Measurements from ENCODE around the gene TMPRSS13.
"Not testable (repeated sequence)": the region's sequence is repeated elsewhere in the genome, so short reads cannot be mapped to it uniquely, and the experiment has no call there.

Gene TMPRSS13

DNA sequence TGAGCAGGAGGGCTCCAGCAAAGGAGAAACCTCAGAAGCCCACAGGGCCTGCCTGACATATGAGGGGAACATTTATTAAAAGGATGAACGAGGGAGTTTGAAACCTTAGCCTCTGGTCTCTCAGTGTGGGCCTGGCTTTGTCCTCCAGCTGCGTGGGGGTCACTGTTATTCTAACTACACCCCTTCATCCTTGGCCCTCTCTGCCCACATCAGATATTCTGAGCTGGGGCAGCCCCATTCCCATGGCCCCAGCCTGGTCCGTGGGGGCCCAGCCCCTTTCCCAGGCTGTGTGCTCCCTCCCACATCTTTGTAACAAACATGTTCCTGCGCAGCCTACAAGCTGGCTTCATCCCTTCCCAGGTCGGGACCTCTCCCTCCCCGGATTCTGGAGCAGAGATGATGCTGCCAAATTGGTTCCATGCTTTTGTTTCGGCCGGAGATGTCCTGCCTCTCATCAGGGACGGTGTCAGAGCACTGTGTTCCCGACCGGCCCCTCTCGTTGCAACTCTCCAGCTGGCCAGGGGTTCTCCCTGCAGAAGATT, 56.7 kb downstream of the TMPRSS13 start:
- DNase-seq (ENCODE audit: low spot score), result peak; percentile 41

DNA sequence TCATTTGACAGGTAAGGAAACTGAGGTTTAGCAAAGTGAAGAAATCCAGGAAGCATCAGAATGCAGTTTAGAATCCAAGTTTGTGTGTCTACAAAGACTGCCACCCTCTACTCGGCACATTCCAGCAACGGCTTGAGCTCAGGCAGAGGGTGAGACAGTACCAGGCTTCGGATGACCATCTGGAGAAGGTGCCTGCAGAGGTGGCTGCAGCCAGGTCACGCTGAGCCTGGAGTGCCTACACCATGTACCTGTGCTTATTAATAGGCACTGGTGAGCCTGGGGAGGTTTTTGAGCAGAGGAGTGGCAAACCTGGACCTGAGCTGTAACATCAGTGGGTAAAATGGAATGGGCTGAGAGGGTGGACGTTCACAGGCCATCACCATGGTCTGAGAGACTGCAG, 57.4 kb downstream of the TMPRSS13 start:
- peak; percentile 45 for DNase-seq (ENCODE audit: low spot score)

- DNase-seq (ENCODE audit: low spot score), result peak; percentile 48
These were observed 58.0 kb downstream of the TMPRSS13 start for GRCh38 chr11:117871160-117871559.

GRCh38 chr11:117870103-117870952, 58.9 kb downstream of the TMPRSS13 start:
- peak; percentile 49 for DNase-seq (ENCODE audit: low spot score)

DNA sequence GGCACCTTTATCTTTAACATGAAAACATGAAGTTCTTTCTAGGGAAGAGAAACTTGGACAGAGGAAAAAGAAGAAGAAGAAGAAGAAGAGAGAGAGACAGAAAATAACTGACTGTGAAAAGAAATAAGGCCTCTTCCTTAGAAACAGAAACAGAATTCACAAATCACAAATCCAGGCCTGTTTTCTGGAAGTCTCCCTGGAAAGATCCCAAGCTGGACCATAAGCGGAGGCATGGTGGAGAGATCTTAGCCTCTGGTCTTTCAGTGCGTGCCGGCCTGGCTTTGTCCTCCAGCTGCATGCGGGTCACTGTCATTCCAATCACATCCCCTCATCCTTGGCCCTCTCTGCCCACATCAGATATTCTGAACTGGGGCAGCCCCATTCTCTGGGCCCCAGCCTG, 59.6 kb downstream of the TMPRSS13 start:
- DNase-seq (ENCODE audit: low spot score), result peak; percentile 22

DNA sequence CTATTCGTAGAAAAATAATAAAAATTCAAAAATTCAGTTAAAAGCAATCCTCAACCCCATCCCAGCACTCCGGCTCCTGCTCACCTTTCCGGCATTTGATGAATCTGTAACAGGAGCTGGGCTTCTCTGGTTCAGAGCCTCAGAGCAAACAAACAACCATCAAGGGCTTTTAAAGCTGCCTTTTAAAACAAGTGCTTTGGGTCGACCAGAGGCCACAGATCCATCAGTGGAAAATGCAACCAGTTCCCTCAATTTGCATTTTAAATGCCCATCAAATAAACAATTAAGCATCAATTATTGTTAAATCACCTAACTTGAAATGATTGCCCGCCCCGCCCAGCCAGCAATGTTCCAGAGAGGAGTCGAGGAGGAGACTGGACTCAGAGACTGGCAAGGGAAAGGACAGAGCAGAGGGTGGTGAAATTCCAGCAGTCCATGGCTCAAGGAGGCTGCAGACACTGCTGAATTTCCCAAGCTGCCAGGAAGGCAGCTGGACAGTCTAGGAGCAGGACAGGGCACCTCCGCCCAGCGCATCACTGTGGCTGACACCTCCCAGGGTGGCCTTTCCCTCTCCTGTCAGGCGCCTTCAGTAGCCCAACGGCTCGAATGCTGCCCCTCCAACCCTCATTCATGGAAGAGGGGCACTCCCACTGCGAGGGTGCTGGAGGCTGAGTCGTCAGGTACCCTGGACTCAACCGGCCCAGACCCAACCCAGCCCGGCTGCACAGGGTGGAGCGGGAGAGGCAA, 60.2 kb downstream of the TMPRSS13 start:
- peak; percentile 37 for DNase-seq (ENCODE audit: low spot score)

GRCh38 chr11:117868088-117868487, 61.1 kb downstream of the TMPRSS13 start:
- no peak for DNase-seq (ENCODE audit: low spot score)

DNA sequence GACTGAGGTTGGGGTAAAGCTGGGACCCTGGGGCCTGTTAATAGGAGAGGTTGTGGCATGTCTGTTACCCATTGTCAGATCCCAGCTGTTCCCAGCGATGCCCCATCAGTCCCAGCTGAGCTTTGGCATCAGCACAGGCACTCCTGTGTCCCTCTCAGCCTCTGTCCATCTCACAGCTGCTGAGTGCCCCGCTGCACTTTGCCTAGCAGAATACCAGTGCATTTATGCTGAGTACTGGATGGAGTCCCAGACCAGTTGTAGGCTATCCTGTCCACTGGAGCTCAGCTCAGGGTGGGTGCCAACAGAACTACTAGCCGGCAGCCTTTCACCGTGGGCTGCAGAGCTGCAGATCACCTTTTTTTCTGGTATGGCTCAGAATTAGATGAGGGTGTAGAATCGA, 62.7 kb downstream of the TMPRSS13 start:
- peak; percentile 67 for DNase-seq (ENCODE audit: low spot score)

GRCh38 chr11:117865546-117865945, 63.7 kb downstream of the TMPRSS13 start:
- not testable (repeated sequence) for DNase-seq (ENCODE audit: low spot score)

- DNase-seq (ENCODE audit: low spot score), result no peak
These were observed 65.8 kb downstream of the TMPRSS13 start for GRCh38 chr11:117863383-117863782.

GRCh38 chr11:117862753-117863152, 66.4 kb downstream of the TMPRSS13 start:
- no peak for DNase-seq (ENCODE audit: low spot score)

DNA sequence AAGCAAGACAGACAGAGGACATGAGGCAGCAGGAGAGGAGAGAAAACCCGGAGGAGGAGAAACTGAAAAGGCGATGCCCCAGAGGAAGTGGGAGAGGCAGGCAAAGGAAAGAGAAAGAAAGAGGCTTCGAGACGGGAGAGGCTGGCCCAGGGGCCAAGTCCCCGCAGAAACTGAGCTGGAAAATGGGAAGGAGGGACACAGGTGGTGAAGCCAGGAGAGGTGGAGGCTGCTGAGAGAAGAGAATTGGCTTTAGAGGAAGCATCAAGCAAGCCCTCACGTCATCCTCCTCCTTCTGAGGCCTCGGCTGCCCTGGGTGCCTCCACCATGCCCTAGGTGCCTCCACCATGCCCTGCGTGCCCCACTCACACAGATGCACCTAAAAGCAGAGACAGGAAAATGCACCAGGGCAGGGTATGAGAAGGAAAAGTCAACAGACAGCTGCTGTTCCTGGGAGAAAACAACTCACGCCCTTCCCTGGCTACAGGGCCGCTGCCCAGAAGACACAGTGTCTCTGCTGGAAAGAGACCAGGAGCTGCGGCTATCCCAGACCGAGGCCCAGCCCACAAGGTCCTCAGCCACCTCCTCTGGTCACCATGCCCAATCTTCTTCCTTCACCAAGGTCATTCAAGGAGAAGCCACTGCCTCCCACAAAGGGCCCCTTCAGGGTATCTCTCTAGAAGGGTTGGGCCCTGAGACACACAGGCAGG, 67.0 kb downstream of the TMPRSS13 start:
- no peak for DNase-seq (ENCODE audit: low spot score)

GRCh38 chr11:117861151-117862018, 67.8 kb downstream of the TMPRSS13 start:
- peak; percentile 87 for DNase-seq (ENCODE audit: low spot score)

DNA sequence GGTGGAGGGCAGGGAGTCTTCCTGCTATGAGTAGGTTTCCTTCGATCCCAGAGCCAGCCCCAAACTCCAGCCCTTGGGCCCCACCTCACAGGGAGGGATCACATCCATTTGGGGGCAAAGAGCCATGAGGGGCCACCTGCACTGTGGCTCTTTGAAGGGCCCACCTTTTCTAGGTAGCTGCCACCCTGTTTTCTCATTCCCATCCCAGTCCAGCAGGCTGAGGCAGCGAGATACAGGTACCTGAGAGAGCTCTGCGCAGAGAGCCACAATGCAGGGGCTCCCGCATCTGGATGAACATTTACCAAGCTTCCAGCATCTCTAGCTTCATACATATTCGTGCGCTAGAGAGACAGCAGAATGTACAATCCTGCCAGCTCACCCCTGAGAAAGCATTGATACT, 69.1 kb downstream of the TMPRSS13 start:
- DNase-seq (ENCODE audit: low spot score), result no peak

DNA sequence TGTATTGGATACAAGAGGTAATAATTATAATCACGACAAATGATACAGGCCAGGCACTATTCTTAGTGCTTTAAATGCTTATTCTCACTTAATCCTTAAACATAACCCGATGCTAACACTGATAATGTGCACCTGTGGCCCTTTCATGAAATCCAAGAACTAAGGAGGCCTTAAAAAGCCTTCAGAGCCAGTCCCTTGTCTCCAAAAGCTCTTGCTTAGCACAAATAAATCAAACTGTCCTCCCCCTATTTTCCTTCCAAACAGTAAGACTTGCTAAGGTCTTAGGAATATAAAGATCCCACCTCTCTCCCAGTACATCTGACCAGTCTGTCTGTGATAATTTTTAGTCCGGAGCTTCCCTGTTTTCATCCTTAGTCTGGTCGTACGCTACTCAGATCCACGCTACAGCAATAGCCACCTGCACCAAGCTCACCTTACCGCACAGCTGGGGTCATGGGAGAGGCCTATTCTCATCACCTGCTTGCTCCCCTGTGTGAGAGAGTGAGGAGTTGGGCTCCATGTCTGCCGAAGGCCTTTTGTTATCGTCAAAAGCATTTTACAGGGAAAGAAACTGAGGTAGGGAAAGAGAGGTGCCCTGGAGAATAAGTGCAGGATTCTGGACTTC, 69.6 kb downstream of the TMPRSS13 start:
- no peak for DNase-seq (ENCODE audit: low spot score)

- DNase-seq (ENCODE audit: low spot score), result no peak
These were observed 70.1 kb downstream of the TMPRSS13 start for GRCh38 chr11:117859061-117859460.

- DNase-seq (ENCODE audit: low spot score), result no peak
These were observed 71.3 kb downstream of the TMPRSS13 start for GRCh38 chr11:117857734-117858414.

DNA sequence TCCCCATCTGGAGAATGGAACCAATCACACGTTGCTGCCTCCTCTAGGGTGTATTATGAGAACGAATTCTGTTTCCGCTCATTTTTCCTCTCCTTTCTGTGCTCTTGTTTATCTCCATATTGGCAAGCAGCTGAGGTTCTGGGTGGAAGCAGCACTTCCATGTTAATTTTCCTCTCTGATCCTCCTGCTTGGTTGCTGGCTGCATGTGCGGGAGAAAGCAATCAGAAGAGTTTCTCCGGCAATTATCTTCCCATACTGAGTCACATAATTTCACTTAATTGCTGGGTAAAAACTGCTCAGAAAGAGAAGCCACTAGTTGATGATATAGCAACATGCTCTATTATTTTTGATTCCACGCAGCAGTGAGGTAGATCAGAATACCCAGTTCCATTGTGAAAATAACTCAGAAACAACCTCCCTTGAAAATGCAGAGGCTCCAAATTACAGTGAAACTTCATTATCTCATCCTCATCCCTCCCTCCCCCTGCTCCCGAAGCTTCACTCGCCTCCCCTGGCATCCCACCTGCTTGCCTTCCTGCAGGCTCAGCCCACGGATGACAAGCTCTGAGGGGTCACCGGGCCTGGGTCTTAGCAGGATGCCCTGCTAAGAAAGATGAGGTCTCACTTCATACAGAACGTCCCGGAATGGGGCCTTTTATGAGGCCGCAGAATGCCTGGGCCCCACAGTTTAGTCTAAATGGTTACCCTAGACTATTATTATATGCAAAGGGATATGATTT, 73.1 kb downstream of the TMPRSS13 start:
- no peak for DNase-seq (ENCODE audit: low spot score)

DNA sequence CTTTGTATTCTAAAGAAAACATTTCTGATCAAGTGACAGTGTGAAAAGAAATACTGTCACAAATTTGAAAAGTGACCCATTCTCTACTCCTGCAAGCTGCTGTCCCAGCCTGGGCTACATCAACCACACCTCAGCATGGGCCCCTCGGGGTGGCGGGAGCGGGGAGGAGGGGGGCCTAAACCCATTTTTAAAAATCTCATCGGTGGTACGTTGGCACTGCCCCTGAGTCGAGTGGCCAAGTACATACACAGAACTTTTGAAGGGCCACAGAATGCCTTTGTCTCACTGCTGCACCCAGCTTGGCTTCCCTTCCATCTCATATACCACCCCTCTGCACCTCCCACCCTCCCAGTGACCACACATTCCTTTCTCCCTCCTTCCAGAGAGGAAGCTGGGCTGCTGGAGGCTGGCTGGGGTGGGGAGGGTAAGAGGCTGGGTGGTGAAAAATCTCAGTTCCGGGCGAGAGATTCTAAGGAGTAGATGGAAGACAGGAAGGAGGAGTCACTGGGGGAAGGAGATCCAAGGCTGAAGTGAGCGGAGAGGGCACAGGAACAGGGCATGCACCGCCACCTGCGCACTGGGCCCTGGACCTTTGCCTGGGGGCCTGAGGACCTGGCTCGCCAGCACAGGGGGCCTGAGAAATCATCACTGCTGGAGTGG, 73.9 kb downstream of the TMPRSS13 start:
- no peak for DNase-seq (ENCODE audit: low spot score)
